ENCODE data around the gene GPATCH11.

Gene GPATCH11

DNA sequence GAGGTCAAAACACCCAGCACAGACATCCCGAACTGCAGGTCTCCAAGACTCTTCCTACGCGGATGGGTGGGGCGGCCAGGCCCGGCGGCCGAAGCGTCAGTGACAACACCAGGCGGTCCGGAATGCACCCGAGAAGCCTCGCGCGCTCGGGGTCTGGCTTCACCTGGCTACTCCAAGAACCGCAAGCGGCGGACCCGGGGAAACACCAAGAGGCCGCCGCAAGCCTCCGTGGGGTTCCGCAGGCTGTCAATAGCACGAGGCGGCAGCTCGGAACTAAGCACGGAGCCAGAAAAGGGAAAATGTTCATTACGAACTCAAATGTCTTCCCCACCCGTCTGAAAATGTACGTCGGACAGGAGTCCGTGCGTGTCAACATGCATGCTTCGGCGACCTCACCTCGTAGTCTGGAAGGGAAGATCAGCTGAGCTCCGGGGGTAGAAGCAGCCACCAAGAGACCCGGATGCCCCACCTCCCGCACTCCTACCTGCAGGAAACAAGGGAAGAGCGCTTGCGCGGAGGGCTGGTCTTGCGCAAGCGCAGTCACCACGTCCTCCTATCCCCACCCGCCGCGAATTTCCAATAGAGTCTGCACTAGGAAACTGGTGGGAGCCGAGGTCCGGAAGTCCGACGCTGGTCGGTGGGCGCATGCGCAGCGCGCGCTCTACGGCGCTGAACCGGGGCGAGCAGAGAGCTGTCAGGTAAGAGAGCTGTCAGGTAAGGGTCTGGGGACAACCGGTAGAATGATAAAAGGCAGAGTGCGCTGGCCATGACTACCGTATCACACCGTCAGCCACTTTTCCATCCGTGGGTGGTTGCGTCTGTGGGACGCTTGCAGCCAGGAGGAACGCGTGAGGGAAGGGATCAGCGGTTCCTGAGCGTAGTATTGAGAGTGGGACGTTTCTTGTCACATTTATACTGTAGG, at the start of gene GPATCH11, which contains the start of gene HEATR5B:
GPATCH11 (plus strand) TSS at position 646 of the 922 bp plus-strand sequence. CDS start 3,864 bp downstream, outside the sequence.
HEATR5B (minus strand) TSS at position 500 of the 922 bp plus-strand sequence. CDS start 958 bp downstream, outside the sequence.
- peak; percentile 98 for DNase-seq

DNA sequence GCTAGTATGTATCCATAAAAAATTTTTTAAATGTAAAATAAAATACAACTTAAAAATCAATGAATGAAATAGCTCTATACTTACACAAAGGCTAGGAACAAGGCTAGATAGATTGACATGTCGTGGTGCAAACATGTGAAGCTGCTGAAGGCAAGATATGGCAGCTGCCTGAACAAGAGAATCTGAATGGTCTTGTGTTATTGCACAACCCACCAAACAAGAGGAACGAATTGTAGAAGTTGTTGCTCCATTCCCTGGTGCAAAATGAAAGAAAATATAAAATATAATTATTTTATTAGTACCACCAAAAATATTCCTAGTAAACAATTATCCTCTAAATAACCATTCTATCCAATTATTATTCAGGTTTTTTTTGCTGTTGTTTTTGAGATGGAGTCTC, 46.5 kb upstream of the GPATCH11 start:
- DNase-seq: no peak

DNA sequence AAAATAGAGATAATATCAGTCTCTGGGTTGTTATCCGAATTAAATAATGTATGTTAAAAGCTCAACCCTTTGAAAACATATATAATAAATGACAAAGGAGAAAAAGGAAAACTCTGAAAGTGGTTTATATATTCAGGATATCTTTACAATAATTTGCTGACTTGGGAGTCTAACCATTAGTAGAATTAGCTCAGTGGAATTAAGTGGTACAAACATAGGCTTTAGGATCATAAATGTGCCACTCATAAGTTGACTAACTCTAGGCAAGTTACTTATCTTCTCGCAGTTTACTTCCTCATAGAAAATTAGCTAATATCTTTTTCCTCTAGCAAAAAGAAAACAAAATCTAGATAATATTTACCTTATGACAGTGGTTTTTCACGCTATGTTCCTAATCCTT, 44.7 kb upstream of the GPATCH11 start:
- DNase-seq: no peak

DNA sequence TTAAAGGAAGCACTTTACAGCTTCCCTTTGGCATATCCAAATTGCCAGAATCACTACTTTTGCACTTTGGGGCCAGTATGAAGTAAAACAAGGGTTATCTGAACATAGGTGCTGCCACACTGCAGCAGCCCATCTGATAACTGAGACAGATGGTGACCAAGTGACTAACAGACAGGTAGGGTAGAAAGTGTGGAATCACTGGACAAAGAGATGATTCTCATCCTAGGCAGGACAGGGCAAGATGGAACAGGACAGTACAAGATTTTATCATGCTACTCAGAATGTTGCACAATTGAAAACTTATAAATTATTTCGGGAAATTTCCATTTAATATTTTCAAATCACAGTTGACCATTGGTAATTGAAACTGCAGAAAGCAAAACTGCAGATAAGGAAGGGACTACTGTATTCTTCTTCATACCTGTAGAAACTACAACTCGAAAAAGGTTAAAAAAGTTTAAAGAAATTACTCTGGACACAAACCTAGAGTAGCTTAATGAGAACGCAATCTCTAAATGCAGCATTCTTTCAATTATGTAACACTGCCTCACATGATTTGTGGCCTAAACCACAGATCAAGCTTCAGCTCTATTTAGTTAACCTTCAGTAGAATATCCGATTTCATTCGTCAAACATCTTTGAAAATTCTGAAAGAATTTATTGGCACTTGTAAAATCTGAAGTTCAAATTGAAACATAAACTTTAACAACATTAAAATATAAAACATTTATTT, 31.6 kb upstream of the GPATCH11 start:
- no peak for DNase-seq

DNA sequence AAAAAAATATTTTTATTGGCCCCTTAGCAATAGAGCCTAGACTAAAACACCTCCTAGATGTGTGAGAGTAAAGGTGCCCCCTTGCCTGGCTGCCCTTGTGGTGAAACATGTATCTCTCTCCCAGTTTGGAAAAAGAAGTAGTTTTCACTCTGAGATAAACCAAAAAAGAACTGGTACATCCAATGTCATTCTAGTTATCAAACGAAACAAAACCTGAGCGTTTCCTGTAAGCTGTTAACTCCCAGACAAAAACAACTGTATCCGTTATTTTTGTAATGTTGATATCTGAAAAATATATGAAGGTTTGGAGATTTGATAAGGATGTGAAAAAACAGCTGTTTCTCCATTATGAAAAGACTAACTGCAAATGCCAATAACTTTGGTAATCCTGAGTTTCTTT, 24.5 kb upstream of the GPATCH11 start:
- no peak for DNase-seq

DNA sequence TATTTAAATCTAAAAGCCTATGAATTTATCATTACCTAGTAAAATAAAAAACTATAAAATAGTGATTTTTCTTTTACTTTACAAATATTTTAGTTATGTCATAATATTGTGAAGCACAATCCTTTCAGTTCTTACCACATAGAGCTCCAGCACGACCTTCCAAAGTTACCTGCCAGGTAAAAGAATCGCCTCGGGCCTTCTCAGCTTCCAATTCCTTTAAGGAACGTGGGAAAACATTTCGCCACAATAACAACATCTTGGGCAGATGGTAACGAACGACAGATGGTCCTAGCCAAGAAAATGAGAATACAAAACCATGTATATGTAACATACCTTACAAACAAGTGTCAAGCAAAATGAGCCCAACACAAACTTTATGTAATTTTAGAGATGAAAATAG, 23.9 kb upstream of the GPATCH11 start:
- DNase-seq: no peak

DNA sequence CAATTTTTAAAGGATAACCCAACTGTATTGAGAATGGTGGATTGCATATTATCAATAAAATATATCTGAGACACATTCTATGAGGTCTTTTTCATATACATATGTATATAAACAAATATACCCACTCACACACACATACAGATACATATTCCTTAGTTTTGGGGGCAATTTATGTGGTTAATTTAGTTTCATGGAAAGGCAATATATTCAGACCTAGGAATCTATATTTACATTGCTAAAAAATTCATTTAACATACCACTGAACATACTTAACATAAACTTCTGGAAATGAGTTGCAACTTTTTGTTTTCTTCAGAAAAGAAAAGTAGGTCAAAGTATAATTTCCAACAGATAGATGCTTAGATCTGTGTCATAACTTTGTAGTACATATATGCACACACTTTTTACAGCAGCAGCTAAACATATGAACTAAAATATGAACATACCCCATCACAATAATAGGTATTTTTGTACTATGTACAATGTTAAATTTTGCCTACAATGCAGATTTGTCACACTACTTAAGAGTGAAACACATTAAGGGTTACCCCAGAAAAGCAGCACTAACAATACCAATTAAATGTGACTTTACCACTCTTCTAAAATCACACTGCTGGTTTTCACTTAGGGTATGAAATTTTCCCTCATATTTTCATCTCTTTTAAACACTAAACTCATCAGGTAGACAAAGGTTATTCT, 23.2 kb upstream of the GPATCH11 start:
- DNase-seq: no peak

DNA sequence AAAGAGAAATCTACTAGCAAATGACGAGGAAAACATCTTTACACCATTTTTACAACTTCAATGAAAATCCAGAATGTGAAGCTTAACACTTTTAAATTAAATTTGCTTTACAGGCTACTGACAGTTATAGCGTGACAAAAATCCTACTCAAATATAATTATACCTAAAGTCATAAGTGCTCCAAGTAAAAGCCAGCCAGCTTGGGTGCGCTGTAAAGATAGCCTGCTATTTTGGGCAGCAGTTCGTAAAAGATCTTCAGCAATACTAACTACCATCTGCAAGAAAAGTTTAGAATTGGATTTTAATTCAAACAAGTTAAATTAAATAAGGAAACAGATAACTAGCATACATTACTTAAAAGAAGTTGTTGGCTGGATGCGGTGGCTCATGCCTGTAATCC, 22.5 kb upstream of the GPATCH11 start:
- no peak for DNase-seq

DNA sequence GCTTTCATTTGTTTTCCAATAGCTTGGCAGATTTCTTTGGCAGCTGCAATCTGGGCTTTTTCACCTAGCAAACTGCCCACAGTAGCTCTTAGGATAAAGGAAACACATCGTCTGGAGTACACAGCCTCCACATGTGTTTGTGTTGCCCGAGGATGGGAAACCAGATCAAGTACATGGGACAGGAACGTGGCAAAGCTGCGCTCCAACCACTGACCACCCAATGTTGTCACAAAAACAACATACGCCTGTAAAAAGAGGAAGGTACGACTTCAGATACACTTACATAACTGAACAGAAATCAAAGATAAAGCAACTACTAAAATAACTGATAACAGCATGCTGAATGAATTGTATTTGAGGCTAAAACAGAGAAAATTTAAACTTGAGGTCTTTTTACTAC, 15.6 kb upstream of the GPATCH11 start:
- DNase-seq: no peak

DNA sequence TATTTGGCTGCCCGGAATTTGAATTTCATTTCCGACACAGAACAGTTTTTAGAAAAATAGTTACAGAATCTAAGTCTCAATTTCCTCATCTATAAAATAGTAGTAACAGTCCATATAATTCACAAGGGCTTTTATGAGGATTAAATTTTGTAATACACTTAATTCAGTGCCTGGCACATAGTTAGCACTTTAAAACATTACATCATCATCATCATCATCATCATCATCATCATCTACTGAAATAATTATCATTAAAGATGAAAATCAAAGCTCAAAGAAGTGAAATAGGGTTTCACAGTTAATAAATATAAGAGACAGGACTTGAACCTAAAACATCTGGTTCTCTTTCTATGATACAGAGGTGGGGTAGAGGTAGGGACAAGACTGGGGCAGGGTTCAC, 13.4 kb upstream of the GPATCH11 start:
- no peak for DNase-seq

DNA sequence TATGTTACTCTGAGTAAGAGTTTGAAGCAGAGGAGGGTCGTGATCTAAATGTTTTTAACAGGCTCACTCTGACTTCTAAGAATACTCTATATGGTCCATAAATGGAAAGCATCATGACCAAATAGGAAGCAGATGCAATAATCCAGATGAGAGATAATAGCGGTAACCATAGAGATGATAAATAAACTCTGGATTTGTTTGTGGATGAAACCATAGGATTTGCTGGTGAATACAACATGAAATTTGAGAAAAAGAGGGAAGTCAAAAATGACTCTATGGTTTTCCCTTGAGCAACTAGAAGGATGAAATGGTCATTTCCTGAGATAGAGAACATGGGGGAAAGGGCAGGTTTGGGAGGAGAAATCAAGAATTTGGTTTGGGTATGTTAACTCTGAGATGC, 4.1 kb upstream of the GPATCH11 start:
- DNase-seq: no peak

DNA sequence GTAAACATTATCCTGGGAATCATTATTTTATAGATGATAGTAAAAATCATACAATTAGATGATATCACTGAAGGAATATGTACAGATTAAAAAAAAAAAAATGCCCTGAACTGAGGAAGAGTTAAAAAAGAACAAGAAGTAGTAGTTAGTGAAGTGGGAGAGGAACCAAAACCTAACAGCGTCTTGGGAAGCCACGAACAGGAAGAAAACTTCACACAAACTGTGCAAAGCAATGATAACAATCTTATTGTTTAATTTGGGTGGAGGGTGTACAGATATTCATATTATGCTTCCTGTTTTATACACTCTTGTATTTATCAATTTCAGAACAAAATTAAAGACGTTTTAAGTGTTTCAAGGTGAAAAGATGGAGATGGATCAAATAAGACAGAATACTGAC, 3.6 kb upstream of the GPATCH11 start:
- no peak for DNase-seq

DNA sequence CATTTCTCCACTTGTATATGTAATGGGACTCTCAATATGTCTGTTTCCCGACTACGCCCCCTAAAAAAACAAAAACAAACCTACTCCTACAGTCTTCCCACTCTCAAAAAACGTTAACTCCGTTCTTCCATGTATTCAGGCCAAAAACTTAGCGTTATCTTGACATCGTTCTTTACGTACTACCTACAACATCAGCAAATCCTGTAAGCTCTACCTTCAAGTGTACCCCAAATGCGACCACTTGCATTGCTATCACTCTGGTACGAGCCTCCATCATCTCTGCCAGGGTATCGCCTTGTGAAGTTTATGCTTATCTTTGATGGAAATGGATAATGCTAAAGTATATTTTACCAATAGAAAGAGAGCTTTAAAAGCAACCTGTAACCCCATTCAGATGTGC, 479 bp downstream of the GPATCH11 start:
- DNase-seq: no peak

DNA sequence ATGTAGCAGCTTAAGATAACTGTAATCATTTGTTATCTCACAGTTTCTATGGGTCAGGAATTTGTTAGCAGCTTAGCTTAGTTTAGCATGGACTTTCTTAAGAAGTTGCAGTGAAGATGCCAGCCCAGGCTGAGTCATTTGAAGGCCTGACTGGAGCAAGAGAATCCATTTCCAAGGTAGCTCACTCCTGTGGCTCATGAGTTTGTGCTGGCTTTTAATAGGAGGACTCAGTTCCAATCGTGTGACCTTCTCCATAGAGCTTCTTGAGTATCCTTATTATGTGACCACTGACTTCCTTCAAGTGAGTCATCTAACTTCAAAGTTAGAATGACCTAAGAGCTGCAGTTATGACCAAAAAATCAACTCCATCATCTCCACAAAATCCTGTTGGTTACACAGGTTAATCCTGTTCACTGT, 1.4 kb downstream of the GPATCH11 start:
- DNase-seq: no peak

DNA sequence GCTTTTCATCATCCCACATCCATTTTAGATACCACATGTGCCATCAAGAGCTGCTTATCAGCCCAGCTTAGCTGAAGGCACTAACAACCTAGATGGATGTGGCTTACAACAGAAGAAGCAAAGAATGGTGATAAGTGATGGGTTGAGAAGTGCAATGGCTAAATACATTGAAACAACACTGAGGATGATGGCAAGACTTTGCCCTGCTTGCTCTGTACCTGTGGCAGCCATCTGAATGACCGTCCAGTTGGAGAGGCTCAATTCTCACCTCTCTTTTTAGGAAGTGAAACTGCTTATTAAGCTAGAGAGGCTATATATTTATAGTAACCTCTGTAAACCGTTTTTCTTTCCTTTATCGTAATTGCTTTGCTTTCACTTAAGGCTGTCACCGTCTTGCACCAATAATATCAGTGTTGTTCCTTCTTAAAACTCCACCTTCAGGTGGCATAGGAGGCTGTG, 5.7 kb downstream of the GPATCH11 start:
- DNase-seq: no peak

DNA sequence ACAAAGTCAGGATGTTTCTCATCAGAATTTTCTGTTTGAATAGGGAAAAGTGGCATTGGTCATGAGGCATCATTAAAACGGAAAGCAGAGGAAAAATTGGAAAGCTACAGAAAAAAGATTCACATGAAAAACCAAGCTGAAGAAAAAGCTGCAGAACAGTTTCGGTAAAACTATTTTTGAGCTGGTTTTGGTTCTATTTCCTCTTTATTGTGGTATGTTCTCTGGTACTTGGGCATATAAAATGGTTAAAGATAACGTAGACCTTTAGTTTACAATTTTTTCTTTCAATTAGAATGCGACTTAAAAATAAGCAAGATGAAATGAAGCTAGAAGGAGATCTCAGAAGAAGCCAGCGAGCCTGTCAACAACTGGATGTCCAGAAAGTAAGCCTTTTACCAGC, 7.6 kb downstream of the GPATCH11 start:
- DNase-seq: no peak

DNA sequence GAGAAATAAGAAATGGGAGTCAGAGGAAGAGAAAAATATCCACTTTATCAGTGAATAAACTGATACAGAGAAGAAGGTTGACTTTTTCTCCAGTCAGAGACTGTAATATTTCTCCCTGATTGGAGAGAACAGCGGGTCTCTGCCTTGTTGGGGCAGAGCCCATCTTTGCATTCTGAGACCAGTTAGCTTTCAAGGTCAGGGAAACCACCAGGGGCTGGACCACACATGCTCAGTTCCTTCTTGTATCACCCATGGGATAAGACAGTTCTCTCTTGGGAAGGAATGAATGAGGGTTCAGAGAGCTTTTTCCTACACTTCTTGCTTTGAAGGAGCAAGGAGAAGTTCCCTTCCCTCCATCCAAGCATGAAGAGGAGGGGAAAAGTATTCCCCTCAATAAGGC, 12.2 kb downstream of the GPATCH11 start:
- DNase-seq: no peak

DNA sequence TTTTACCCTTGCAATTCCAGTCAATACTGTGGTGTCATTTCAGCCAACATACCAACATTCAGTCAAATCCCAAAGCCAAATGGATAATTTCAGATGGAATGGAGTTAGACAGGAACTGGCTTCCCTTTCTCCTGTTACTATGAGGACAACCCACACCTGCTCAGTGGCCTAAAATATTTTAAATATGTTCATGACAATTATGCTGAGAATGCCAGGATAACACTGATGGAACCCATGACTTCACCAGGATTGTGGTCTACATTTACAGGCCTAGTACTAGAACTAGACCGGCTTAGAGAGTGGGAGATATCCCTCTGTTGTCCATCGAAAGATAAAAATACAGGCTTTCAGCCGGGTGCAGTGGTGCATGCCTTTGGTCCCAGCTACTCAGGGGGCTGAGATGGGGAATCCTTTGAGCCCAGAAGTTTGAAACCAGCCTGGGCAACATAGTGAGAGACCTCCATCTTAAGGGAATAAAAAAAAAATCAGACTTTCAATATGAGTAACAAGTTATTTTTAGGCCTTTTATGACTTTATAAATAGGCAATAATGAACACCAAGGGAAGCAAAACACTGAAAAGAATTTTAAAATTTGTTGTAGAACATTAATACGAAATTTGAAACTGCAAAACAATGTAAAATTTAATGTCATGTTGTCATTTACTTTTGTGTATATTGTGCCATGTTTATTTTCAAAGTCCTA, 14.2 kb downstream of the GPATCH11 start:
- no peak for DNase-seq

DNA sequence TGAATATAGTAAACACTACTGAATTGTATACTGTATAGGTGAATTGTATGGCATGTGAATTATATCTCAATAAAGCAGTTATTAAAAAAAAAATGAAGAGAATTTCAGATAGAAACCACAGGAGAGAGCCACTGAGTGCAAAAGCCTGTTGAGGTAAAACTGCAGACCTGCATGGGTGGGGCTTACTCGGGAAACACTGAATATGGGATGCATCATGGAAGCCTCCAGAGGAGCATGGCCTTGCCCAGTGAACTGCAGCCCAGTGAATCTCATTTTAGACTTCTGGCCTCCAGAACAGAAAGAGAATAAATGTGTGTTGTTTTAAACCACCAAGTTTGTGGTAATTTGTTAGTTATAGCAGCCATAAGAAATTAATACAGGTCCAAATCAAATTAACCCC, 15.7 kb downstream of the GPATCH11 start:
- no peak for DNase-seq

DNA sequence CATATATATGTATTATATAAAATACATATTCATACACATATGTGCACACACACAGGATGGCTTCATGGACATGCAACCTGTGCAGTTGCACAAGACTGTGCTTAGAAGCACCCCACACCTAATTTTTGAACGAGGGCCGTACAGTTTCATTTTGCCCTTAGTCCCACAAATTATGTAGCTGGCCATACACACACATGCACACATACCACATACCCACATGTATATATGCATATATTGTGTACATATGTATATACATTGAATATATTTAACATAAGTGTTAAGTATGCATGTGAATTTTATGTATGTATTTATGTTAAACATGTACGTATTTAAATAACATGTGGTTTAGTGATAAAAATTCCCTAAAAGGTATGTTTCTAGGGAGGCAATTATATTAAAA, 18.3 kb downstream of the GPATCH11 start:
- DNase-seq: no peak

DNA sequence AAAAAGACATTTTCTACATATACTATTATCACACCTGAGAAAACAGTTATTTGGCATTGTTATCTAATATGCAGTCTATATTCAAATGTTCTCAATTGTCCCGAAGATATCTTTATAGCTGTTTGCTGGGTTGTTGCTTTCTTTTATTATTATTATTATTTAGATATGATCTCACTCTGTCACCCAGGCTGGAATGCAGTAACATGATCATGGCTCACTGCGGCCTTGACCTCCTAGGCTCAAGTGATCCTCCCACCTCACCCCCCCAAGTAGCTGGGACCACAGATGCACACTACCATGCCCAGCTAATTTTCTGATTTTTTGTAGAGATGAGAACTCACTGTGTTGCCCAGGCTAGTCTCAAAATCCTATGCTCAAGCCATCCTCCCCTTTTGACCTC, 19.9 kb downstream of the GPATCH11 start:
- DNase-seq: no peak

DNA sequence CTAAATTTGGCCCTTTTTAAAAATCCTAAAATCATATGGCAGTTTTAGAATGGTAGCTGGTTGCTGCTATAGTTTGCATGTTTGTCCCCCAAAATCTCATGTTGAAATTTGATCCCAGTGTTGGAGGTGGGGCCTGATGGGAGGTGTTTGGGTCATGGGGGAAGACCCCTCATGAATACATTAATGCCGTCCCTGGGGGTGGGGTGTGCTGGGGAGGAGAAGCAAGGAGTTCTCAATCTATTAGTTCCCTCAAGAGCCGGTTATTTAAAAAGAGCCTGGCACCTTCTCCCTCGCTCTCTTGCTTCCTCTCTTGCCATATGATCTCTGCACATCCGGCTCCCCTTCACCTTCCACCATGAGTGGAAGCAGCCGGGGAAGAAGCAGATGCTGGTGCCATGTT, 20.8 kb downstream of the GPATCH11 start:
- DNase-seq: no peak

DNA sequence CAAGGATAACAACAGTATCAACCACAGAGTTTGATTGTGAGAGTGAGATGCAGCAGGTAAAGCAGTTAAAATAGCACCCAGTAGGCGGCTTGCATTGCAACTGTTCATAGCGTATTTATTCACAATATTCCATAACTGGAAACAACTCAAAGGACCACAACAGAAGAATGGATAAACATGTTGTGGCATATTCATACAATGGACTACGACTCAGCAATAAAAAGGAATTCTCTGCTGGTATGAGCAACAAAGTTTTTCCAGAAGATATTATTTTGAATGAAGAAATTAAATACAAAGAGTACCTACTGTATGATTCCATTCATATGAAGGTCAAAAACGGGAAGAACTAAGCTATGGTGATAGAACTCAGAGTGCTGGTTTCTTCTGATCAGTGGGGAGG, 25.2 kb downstream of the GPATCH11 start:
- no peak for DNase-seq

Data from NCI-H1417 treated with DMSO at 0.1 percent for 48 hours (cell line).